ENCODE results near the gene SEZ6L. TPM values are rescaled to one million over a fixed set of nuclear protein-coding genes. Genes with fewer than 3 reads are reported as not detected.

The SEZ6L gene
- total RNA-seq, 4 donors from 2014 or later: 0.26 to 2.6 TPM; not detected in 2

- no peak for DNase-seq
- H3K9me3 ChIP-seq: no peaks in the 10 kb centered on the region
- no peaks in the 10 kb centered on the region for H3K4me1 ChIP-seq
- TF ChIP-seq POLR2A (IDR thresholded peaks at IDR 0.05): no peak
- TF ChIP-seq, protein P1, sequence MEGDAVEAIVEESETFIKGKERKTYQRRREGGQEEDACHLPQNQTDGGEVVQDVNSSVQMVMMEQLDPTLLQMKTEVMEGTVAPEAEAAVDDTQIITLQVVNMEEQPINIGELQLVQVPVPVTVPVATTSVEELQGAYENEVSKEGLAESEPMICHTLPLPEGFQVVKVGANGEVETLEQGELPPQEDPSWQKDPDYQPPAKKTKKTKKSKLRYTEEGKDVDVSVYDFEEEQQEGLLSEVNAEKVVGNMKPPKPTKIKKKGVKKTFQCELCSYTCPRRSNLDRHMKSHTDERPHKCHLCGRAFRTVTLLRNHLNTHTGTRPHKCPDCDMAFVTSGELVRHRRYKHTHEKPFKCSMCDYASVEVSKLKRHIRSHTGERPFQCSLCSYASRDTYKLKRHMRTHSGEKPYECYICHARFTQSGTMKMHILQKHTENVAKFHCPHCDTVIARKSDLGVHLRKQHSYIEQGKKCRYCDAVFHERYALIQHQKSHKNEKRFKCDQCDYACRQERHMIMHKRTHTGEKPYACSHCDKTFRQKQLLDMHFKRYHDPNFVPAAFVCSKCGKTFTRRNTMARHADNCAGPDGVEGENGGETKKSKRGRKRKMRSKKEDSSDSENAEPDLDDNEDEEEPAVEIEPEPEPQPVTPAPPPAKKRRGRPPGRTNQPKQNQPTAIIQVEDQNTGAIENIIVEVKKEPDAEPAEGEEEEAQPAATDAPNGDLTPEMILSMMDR (IDR thresholded peaks at IDR 0.05): no peak
- no peak overlapping the region for H3K27ac ChIP-seq
- no peaks in the 10 kb centered on the region for H3K27me3 ChIP-seq
- H3K4me3 ChIP-seq: no peak overlapping the region
- intact Hi-C loops (cut with DNase I; ENCODE audit: low total_unique reads): no loop called here
- H3K36me3 ChIP-seq: no peaks in the 10 kb centered on the region
Measured at GRCh38 chr22:26236991-26237390, 67.7 kb downstream of the SEZ6L start.

GRCh38 chr22:26238596-26238995 is 69.3 kb downstream of the SEZ6L start:
- no peaks in the 10 kb centered on the region for H3K4me1 ChIP-seq
- no peaks in the 10 kb centered on the region for H3K9me3 ChIP-seq
- no peak overlapping the region for H3K27ac ChIP-seq
- no peaks in the 10 kb centered on the region for H3K36me3 ChIP-seq
- no peak for DNase-seq
- no peaks in the 10 kb centered on the region for H3K27me3 ChIP-seq
- intact Hi-C loops (cut with DNase I; ENCODE audit: low total_unique reads): no loop called here
- no peak overlapping the region for H3K4me3 ChIP-seq
- TF ChIP-seq POLR2A (IDR thresholded peaks at IDR 0.05): no peak

- H3K27ac ChIP-seq: no peak overlapping the region
- no peak for DNase-seq
- H3K4me3 ChIP-seq: no peak overlapping the region
- H3K9me3 ChIP-seq: no peaks in the 10 kb centered on the region
- no peaks in the 10 kb centered on the region for H3K4me1 ChIP-seq
- no peaks in the 10 kb centered on the region for H3K36me3 ChIP-seq
- no peaks in the 10 kb centered on the region for H3K27me3 ChIP-seq
- TF ChIP-seq POLR2A (IDR thresholded peaks at IDR 0.05): no peak
- TF ChIP-seq, protein P1 (IDR thresholded peaks at IDR 0.05): no peak
- intact Hi-C loops (cut with DNase I; ENCODE audit: low total_unique reads): no loop called here
Measured at GRCh38 chr22:26239581-26239980, 70.3 kb downstream of the SEZ6L start.

GRCh38 chr22:26241361-26241760 is 72.1 kb downstream of the SEZ6L start:
- no peak overlapping the region for H3K27ac ChIP-seq
- DNase-seq: no peak
- no peaks in the 10 kb centered on the region for H3K36me3 ChIP-seq
- H3K9me3 ChIP-seq: no peaks in the 10 kb centered on the region
- H3K27me3 ChIP-seq: no peaks in the 10 kb centered on the region
- no peak overlapping the region for H3K4me3 ChIP-seq
- intact Hi-C loops (cut with DNase I; ENCODE audit: low total_unique reads): no loop called here
- no peaks in the 10 kb centered on the region for H3K4me1 ChIP-seq
- TF ChIP-seq POLR2A (IDR thresholded peaks at IDR 0.05): no peak
- TF ChIP-seq, protein P1 (IDR thresholded peaks at IDR 0.05): no peak

- Histone ChIP-seq H3K27me3 (no peaks in the 10 kb centered on the region), H3K27ac (no peak overlapping the region), H3K36me3 (no peaks in the 10 kb centered on the region), H3K4me3 (no peak overlapping the region), H3K9me3 (no peaks in the 10 kb centered on the region), H3K4me1 (no peaks in the 10 kb centered on the region)
- DNase-seq: no peak
- intact Hi-C loops (cut with DNase I; ENCODE audit: low total_unique reads): no loop called here
- TF ChIP-seq POLR2A (IDR thresholded peaks at IDR 0.05): no peak
- TF ChIP-seq, protein P1 (IDR thresholded peaks at IDR 0.05): no peak
Measured at GRCh38 chr22:26245001-26245400, 75.7 kb downstream of the SEZ6L start.

DNA sequence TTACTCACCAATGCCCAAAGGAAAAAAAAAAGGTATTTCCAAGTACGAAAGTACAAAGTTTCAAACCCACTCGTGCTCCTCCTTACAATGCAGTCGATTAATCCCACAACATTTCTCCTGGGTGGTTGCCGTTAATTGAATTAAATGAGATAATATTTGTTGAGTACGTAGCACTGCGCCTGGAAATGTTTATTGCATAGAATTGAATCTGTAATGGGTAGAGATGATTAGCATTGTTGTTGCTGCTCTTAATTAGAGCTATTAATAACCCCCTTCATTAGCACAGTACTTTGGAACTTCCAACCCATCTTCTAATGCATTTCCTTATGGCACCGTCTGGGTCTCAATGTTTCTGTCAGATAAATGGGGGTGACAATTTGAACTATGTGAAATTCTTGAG is 77.3 kb downstream of the SEZ6L start:
- TF ChIP-seq POLR2A (IDR thresholded peaks at IDR 0.05): no peak
- TF ChIP-seq, protein P1 (IDR thresholded peaks at IDR 0.05): no peak

More for the DNA sequence above, 77.3 kb downstream of the SEZ6L start:
- H3K9me3 ChIP-seq: no peaks in the 10 kb centered on the region
- no peak overlapping the region for H3K27ac ChIP-seq
- intact Hi-C loops (cut with DNase I; ENCODE audit: low total_unique reads): no loop called here
- H3K27me3 ChIP-seq: no peaks in the 10 kb centered on the region
- no peak for DNase-seq
- H3K36me3 ChIP-seq: no peaks in the 10 kb centered on the region
- no peaks in the 10 kb centered on the region for H3K4me1 ChIP-seq
- no peak overlapping the region for H3K4me3 ChIP-seq
